ENCODE data around the gene EML4.
A peak's percentile ranks its signal among the peaks of the same experiment; 100 is the strongest.
"Not testable (repeated sequence)": the region's sequence is repeated elsewhere in the genome, so short reads cannot be mapped to it uniquely, and the experiment has no call there.

Gene EML4

DNA sequence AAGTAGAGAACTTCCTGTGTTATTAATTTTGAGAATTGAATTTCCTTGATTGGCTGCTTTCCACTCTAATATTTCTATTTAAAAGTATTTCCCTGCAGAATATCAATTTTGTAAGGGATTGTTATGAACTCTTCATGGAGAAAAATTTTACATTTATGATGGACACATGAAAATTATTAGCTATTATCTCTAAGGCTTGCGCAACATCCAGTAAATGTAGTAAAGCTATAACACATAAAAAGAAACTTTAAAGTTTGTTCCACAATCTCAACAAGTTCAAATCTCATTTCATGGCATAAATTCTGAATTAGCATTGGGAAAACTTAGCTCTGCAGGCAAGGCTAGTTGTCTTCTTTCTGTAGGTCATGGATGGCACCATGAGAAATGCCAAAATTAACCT, 4.2 kb upstream of the EML4 start:
- Histone ChIP-seq H3K27ac (ENCODE audit: low read depth, low read length) (no peak overlapping the region), H3K9ac (ENCODE audit: low read depth, low read length) (no peak overlapping the region), H3K27me3 (ENCODE audit: control insufficient read depth, insufficient read depth, low read length) (no peaks in the 10 kb centered on the region), H3K4me1 (ENCODE audit: control insufficient read depth, insufficient read depth, low read length) (peaks cover 6% of the 10 kb centered on the region), H3K36me3 (ENCODE audit: control insufficient read depth, insufficient read depth, low read length) (no peaks in the 10 kb centered on the region), H3K9me3 (ENCODE audit: control insufficient read depth, insufficient read depth, low read length) (no peaks in the 10 kb centered on the region), H3K4me3 (ENCODE audit: low read depth, low read length) (no peak overlapping the region)

DNA sequence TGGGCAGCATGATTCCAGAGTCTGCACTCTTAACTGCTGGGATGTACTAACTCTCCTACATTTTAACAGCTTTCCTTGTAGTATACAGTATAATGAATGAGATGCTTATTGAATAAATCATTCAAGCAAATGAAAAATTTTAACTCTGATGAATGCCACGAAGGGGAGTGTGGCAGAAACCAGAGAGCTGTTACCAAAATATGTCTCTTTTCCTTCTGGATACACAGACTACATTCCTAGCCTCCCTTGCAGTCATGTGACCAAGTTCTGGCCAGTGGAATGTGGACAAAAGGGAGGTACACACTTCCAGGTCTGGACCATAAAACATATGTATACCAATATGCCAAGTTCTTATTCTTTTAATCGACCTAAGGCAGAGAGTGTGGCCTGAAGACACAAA, 1.7 kb upstream of the EML4 start:
- no peaks in the 10 kb centered on the region for H3K27me3 ChIP-seq (ENCODE audit: control insufficient read depth, insufficient read depth, low read length)
- no peaks in the 10 kb centered on the region for H3K9me3 ChIP-seq (ENCODE audit: control insufficient read depth, insufficient read depth, low read length)
- no peaks in the 10 kb centered on the region for H3K36me3 ChIP-seq (ENCODE audit: control insufficient read depth, insufficient read depth, low read length)
- H3K4me3 ChIP-seq (ENCODE audit: low read depth, low read length): no peak overlapping the region
- no peak overlapping the region for H3K27ac ChIP-seq (ENCODE audit: low read depth, low read length)
- H3K9ac ChIP-seq (ENCODE audit: low read depth, low read length): no peak overlapping the region
- H3K4me1 ChIP-seq (ENCODE audit: control insufficient read depth, insufficient read depth, low read length): peaks cover 30% of the 10 kb centered on the region

DNA sequence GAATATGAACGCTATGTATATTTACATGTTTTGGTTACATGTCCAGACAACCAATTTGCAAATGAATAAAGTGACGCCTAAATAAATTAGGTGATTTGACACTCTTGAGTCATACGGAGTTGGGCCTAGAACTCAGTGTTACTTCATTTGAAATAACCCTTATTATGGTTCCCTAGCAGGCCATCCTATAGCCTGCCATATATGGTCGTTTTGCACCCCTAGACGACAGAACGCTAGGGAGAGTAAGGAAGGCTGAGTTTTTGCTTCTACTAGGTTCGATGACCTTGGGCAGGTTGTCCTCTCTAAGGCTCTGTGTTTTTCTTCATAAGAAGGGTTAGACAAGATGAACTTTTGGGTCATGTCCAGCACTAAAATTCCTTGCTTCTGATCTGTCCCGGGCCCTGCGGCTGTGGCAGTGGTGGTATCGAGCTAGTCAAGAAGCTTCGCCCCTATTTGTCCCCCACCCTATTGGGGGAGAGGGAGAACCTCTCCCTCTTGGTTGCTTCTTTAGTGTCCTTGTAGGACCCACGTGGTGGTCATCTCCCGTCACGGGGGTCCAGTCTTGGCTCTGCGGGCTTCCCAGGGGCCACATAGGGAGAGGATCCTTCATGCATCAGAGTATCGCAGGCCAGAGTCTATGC, 574 bp upstream of the EML4 start:
- no peaks in the 10 kb centered on the region for H3K36me3 ChIP-seq (ENCODE audit: control insufficient read depth, insufficient read depth, low read length)
- no peaks in the 10 kb centered on the region for H3K9me3 ChIP-seq (ENCODE audit: control insufficient read depth, insufficient read depth, low read length)
- H3K9ac ChIP-seq (ENCODE audit: low read depth, low read length): no peak overlapping the region
- peak overlapping the region; percentile 19; the same call in 1 of the 2 replicates for H3K4me3 ChIP-seq (ENCODE audit: low read depth, low read length)
- H3K27ac ChIP-seq (ENCODE audit: low read depth, low read length): no peak overlapping the region
- no peaks in the 10 kb centered on the region for H3K27me3 ChIP-seq (ENCODE audit: control insufficient read depth, insufficient read depth, low read length)
- H3K4me1 ChIP-seq (ENCODE audit: control insufficient read depth, insufficient read depth, low read length): peaks cover 31% of the 10 kb centered on the region

DNA sequence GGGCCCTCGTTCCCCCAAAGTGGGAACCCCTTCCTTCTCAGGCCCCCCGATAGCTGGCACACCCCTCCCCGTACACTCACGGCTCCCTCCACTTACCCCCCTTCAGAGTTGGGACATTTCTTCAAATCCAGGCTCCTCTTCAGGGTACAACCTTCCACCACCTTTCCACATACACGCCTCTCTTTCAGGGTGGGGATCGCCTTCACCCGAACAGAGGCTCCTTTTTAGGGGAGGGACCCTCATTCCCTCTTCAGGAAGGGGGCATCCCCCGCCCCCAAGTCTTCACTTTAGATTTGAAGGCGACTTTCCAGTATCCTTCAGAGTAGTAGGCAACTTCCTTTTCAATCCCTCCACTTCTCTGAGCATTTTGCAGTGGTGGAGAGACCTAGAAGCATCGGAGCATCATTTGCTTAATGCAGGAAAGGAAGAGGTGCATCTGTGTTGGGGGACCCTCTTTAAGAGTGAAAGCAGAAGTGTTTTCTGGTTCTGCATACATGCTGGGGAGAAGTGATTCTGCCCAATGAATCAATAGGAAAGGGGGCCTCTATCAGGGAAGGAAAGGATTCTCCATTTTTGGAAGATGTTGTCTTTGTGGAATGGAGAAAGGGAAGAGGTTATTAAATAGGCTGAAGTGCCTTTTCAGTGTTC, 845 bp downstream of the EML4 start:
- Histone ChIP-seq H3K27ac (ENCODE audit: low read depth, low read length) (peak overlapping the region; percentile 84), H3K27me3 (ENCODE audit: control insufficient read depth, insufficient read depth, low read length) (no peaks in the 10 kb centered on the region), H3K36me3 (ENCODE audit: control insufficient read depth, insufficient read depth, low read length) (no peaks in the 10 kb centered on the region), H3K9me3 (ENCODE audit: control insufficient read depth, insufficient read depth, low read length) (no peaks in the 10 kb centered on the region), H3K4me3 (ENCODE audit: low read depth, low read length) (peak overlapping the region; percentile 90), H3K4me1 (ENCODE audit: control insufficient read depth, insufficient read depth, low read length) (peaks cover 31% of the 10 kb centered on the region), H3K9ac (ENCODE audit: low read depth, low read length) (peak overlapping the region; percentile 84)

DNA sequence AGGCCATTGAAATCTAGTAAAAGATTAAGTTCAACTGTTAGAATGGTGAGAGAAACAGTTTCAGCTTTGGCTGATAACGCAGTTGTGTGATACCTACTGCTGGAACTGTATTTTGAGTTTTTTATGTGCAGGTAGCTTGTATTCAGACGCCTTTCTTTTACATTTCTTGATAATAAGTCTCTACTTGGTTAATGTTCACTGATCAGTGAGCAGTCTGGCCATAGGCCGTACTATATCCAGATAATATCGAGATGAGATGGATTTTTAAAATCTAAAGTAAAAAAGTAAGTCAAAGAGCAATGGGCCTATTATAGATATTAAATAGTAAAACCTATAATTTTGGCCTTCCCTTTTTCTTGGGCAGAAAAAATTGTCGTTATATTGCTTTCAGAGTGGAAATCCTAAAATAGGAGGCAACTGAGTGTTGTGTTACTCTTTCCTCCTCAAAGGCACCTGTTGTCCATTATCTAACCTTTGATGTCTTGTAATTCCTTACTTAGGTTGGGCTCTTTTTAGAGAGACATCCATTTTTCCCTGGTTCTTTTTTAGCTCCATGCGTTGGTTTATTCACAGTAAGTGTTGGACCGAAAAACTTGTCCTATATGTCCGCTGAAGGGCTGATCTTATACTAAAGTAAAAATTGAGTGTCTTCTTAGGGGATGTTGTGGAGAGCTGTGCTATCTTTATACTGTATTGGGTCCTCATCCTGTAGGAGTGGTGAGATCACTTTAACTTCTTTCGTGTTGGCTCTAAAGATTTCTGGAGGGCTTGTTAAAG, 1.7 kb downstream of the EML4 start:
- H3K9me3 ChIP-seq (ENCODE audit: control insufficient read depth, insufficient read depth, low read length): no peaks in the 10 kb centered on the region
- H3K36me3 ChIP-seq (ENCODE audit: control insufficient read depth, insufficient read depth, low read length): no peaks in the 10 kb centered on the region
- H3K27ac ChIP-seq (ENCODE audit: low read depth, low read length): peak overlapping the region; percentile 55
- H3K4me3 ChIP-seq (ENCODE audit: low read depth, low read length): peak overlapping the region; percentile 90
- no peaks in the 10 kb centered on the region for H3K27me3 ChIP-seq (ENCODE audit: control insufficient read depth, insufficient read depth, low read length)
- H3K4me1 ChIP-seq (ENCODE audit: control insufficient read depth, insufficient read depth, low read length): peaks cover 31% of the 10 kb centered on the region
- H3K9ac ChIP-seq (ENCODE audit: low read depth, low read length): no peak overlapping the region

DNA sequence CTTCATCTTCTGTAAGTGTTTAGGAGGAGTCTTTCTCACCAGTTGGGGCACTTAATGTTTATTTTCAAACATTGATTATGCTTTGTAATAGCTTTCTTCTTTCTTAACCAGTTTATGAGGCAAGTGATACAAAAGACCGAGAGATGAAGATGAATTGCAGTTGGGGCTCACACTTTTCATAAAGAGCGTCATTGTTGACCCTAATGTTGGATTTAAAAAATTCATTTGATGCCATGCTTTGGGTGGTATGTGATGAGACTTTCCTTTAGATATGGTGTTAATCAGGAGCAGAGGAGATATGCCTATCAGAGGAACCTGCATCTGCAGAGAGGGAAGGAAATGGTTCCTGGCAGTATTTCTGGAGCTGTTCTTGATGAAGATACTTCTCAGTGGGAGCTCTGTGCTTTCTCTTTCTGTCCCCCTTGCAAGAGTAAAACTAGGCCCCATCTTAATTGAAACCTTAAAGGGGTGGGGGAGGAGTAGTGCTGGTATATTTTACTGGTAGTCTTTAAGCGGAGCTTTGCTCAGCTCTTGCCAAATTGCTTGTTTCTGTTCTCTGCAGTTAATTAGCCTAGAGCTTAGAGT, 2.3 kb downstream of the EML4 start:
- Histone ChIP-seq H3K27me3 (ENCODE audit: control insufficient read depth, insufficient read depth, low read length) (no peaks in the 10 kb centered on the region), H3K9ac (ENCODE audit: low read depth, low read length) (no peak overlapping the region), H3K4me3 (ENCODE audit: low read depth, low read length) (peak overlapping the region; percentile 90), H3K4me1 (ENCODE audit: control insufficient read depth, insufficient read depth, low read length) (peaks cover 31% of the 10 kb centered on the region), H3K27ac (ENCODE audit: low read depth, low read length) (peak overlapping the region; percentile 55), H3K9me3 (ENCODE audit: control insufficient read depth, insufficient read depth, low read length) (no peaks in the 10 kb centered on the region), H3K36me3 (ENCODE audit: control insufficient read depth, insufficient read depth, low read length) (no peaks in the 10 kb centered on the region)

DNA sequence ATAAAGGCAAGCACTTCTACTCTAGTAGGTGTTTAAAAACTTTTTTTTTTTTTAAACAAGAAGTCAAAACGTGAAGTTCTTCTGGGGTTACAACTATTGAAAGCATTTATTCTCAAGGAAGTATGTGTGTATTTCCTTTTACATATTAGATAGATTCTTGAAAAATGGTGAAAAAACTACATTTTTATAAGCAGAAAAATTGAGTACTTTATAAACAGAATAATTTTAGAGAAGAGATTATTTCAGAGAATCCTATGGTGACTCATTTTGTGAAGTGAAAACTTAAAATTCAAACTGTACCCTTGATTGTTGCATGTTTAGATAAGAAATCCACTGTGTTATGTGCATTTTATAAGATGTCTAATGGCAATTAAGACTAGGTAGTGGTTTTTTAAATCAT, 2.9 kb downstream of the EML4 start:
- H3K9me3 ChIP-seq (ENCODE audit: control insufficient read depth, insufficient read depth, low read length): no peaks in the 10 kb centered on the region
- peak overlapping the region; percentile 90 for H3K4me3 ChIP-seq (ENCODE audit: low read depth, low read length)
- no peak overlapping the region for H3K9ac ChIP-seq (ENCODE audit: low read depth, low read length)
- no peaks in the 10 kb centered on the region for H3K27me3 ChIP-seq (ENCODE audit: control insufficient read depth, insufficient read depth, low read length)
- H3K36me3 ChIP-seq (ENCODE audit: control insufficient read depth, insufficient read depth, low read length): no peaks in the 10 kb centered on the region
- peaks cover 31% of the 10 kb centered on the region for H3K4me1 ChIP-seq (ENCODE audit: control insufficient read depth, insufficient read depth, low read length)
- H3K27ac ChIP-seq (ENCODE audit: low read depth, low read length): peak overlapping the region; percentile 55

DNA sequence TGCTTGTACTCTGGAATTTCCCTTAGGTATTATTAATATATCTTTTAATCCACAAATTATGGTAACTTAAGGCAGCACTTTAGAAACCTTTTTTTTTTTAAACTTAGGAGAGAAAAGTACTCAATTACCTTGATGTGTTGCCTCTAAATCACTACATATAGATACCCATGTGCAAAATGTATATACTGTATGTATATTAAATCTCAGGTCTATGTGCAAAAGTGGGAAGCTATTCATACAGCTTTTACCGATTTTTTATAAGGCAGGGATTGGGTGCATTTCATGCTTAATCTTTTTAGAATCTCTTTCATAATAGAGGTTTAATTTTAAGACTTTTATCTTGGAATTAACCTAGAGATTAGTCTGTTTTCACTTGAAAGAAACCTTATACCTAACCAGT, 3.4 kb downstream of the EML4 start:
- Histone ChIP-seq H3K9me3 (ENCODE audit: control insufficient read depth, insufficient read depth, low read length) (no peaks in the 10 kb centered on the region), H3K4me1 (ENCODE audit: control insufficient read depth, insufficient read depth, low read length) (peaks cover 31% of the 10 kb centered on the region), H3K9ac (ENCODE audit: low read depth, low read length) (no peak overlapping the region), H3K36me3 (ENCODE audit: control insufficient read depth, insufficient read depth, low read length) (no peaks in the 10 kb centered on the region), H3K27ac (ENCODE audit: low read depth, low read length) (no peak overlapping the region), H3K4me3 (ENCODE audit: low read depth, low read length) (no peak overlapping the region), H3K27me3 (ENCODE audit: control insufficient read depth, insufficient read depth, low read length) (no peaks in the 10 kb centered on the region)

DNA sequence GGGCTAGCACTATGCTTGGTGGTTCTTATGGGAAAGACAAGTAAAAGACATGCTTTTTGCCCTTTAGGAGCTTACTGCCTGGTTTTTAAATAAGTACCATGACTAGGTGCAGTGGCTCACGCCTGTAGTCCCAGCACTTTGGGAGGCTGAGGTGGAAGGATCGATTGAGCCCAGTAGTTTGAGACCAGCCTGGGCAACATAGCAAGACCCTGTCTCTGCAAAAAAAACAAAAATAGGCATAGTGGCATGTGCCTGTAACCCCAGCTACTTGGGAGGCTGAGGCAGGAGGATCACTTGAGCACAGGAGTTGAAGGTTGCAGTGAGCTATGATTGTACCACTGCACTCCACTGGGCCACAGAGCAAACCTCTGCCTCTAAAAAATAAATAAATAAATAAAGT, 4.3 kb downstream of the EML4 start:
- H3K4me3 ChIP-seq (ENCODE audit: low read depth, low read length); H3K27ac ChIP-seq (ENCODE audit: low read depth, low read length): not testable (repeated sequence)
- H3K4me1 ChIP-seq (ENCODE audit: control insufficient read depth, insufficient read depth, low read length): peaks cover 30% of the 10 kb centered on the region

DNA sequence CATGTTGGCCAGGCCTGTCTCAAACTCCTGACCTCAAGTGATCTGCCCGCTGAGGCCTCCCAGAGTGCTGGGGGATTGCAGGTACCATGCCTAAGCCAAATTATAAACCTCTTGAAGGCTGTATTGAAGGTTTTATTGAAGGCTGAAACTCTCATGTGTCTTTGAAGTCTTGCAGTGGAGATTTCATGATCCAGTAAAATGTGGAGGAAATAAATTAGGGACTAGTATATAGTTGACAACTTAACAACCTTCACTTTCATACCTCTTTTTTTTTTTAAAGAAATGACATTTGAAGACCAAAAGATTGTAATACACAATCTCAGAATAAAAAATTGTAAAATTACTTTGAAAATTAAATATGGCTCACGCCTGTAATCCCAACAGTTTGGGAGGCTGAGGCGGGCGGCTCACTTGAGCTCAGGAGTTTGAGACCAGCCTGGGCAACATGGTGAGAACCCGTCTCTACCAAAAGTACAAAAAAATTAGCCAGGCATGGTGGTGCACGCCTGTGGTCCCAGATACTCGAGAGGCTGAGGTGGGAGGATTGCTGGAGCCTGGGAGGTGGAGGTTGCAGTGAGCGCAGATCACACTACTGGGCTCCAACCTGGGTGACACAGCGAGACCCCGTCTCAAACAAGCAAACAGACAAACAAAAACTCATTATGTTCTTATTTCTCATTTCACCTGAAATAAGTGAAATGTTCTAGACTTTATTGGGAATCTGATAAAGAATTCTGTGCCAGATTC, 8.0 kb downstream of the EML4 start:
- no peak overlapping the region for H3K4me3 ChIP-seq (ENCODE audit: low read depth, low read length)
- H3K4me1 ChIP-seq (ENCODE audit: control insufficient read depth, insufficient read depth, low read length): peaks cover 4% of the 10 kb centered on the region; the same call in 1 of the 2 replicates

More for the DNA sequence above, 4.3 kb downstream of the EML4 start:
- H3K9me3 ChIP-seq (ENCODE audit: control insufficient read depth, insufficient read depth, low read length); H3K9ac ChIP-seq (ENCODE audit: low read depth, low read length); H3K36me3 ChIP-seq (ENCODE audit: control insufficient read depth, insufficient read depth, low read length); H3K27me3 ChIP-seq (ENCODE audit: control insufficient read depth, insufficient read depth, low read length): not testable (repeated sequence)

More for the DNA sequence above, 8.0 kb downstream of the EML4 start:
- H3K36me3 ChIP-seq (ENCODE audit: control insufficient read depth, insufficient read depth, low read length): no peaks in the 10 kb centered on the region
- H3K9ac ChIP-seq (ENCODE audit: low read depth, low read length): no peak overlapping the region
- H3K9me3 ChIP-seq (ENCODE audit: control insufficient read depth, insufficient read depth, low read length): no peaks in the 10 kb centered on the region
- no peaks in the 10 kb centered on the region for H3K27me3 ChIP-seq (ENCODE audit: control insufficient read depth, insufficient read depth, low read length)
- no peak overlapping the region for H3K27ac ChIP-seq (ENCODE audit: low read depth, low read length)

Data from HUES48 (cell line).